GM18499 (cell line): Measurements from ENCODE around the gene FHL3.
"Not testable (repeated sequence)": the region's sequence is repeated elsewhere in the genome, so short reads cannot be mapped to it uniquely, and the experiment has no call there.

Experiments
- ATAC-seq: cut with Tn5 transposase; IDR thresholded peaks from one replicate; pipeline ENCODE4 v1.9.1; 2021; ENCODE audit warnings: moderate number of reproducible peaks; ENCODE audit not compliant: insufficient read depth, unreplicated experiment

Gene FHL3

GRCh38 chr1:38037221-38037939, 32.1 kb upstream of the FHL3 start:
- ATAC-seq: no peak

GRCh38 chr1:38034871-38035270, 29.6 kb upstream of the FHL3 start:
- ATAC-seq: no peak

- not testable (repeated sequence) for ATAC-seq
Measured at GRCh38 chr1:38032992-38033391, 27.7 kb upstream of the FHL3 start.

- no peak for ATAC-seq
Measured at GRCh38 chr1:38031513-38031866, 26.2 kb upstream of the FHL3 start.

GRCh38 chr1:38030596-38031512, 25.5 kb upstream of the FHL3 start:
- no peak for ATAC-seq

- ATAC-seq: no peak
Measured at GRCh38 chr1:38029685-38030511, 24.6 kb upstream of the FHL3 start.

- no peak for ATAC-seq
Measured at GRCh38 chr1:38029081-38029681, 23.9 kb upstream of the FHL3 start.

GRCh38 chr1:38028671-38029070, 23.4 kb upstream of the FHL3 start:
- no peak for ATAC-seq

GRCh38 chr1:38028105-38028591, 22.8 kb upstream of the FHL3 start:
- no peak for ATAC-seq

- ATAC-seq: no peak
Measured at GRCh38 chr1:38027201-38028104, 22.1 kb upstream of the FHL3 start.

- ATAC-seq: no peak
Measured at GRCh38 chr1:38026592-38027200, 21.4 kb upstream of the FHL3 start.

- no peak for ATAC-seq
Measured at GRCh38 chr1:38025664-38026063, 20.4 kb upstream of the FHL3 start.

GRCh38 chr1:38025233-38025632, 19.9 kb upstream of the FHL3 start:
- ATAC-seq: no peak

- ATAC-seq: no peak
Measured at GRCh38 chr1:38022810-38023209, 17.5 kb upstream of the FHL3 start.

- ATAC-seq: no peak
Measured at GRCh38 chr1:38021969-38022368, 16.7 kb upstream of the FHL3 start.

- no peak for ATAC-seq
Measured at GRCh38 chr1:38020396-38020795, 15.1 kb upstream of the FHL3 start.

- no peak for ATAC-seq
Measured at GRCh38 chr1:38018864-38019343, 13.6 kb upstream of the FHL3 start.

GRCh38 chr1:38015978-38016725, 10.8 kb upstream of the FHL3 start:
- no peak for ATAC-seq
